Esophagus (tissue), 2 donors: Measurements from ENCODE around the gene DEPDC5. TPM values are rescaled to one million over a fixed set of nuclear protein-coding genes. Genes with fewer than 3 reads are reported as not detected.

Experiments
- H3K27ac ChIP-seq, 2 donors: one replicate each; pipeline ENCODE4 v1.5.1; 2013; ENCODE audit warnings: low read depth in 2 of 2, mild to moderate bottlenecking in 2 of 2, inconsistent platforms in 1 of 2, low read length in 1 of 2, moderate library complexity in 1 of 2
- H3K27me3 ChIP-seq, 2 donors: one replicate each; pipeline ENCODE4 v1.6.1; 2013; ENCODE audit warnings: low read length in 2 of 2, control low read depth in 1 of 2, mild to moderate bottlenecking in 1 of 2; ENCODE audit not compliant: insufficient read depth in 2 of 2, control insufficient read depth in 1 of 2
- H3K36me3 ChIP-seq, 2 donors: one replicate each; pipeline ENCODE4 v1.6.1; 2013; ENCODE audit warnings: low read length in 1 of 2; ENCODE audit not compliant: control insufficient read depth in 2 of 2, insufficient read depth in 2 of 2
- H3K4me1 ChIP-seq, 2 donors: one replicate each; pipeline ENCODE4 v1.6.1; 2013; ENCODE audit warnings: low read length in 1 of 2; ENCODE audit not compliant: control insufficient read depth in 2 of 2, insufficient read depth in 2 of 2
- H3K4me3 ChIP-seq, 2 donors: one replicate each; pipeline ENCODE4 v1.5.1; 2013; ENCODE audit warnings: low read length in 2 of 2, mild to moderate bottlenecking in 2 of 2, low read depth in 1 of 2, moderate library complexity in 1 of 2
- H3K9me3 ChIP-seq, 2 donors: one replicate each; pipeline ENCODE4 v1.6.1; 2013; ENCODE audit warnings: mild to moderate bottlenecking in 2 of 2, low read depth in 1 of 2, low read length in 1 of 2, moderate library complexity in 1 of 2; ENCODE audit not compliant: control insufficient read depth in 2 of 2, insufficient read depth in 1 of 2
- WGBS, 2 donors: extraction: QIAGEN DNeasy Blood & Tissue Kit; methylation state at CpG; one replicate each; pipeline ENCODE4 v1.1.7; 2013; 5-methylcytosine and 5-hydroxymethylcytosine counted together
- polyA plus RNA-seq, 2 donors: library from polyadenylated mRNA; stranded (reverse); fragments of 200-250 nt; gene quantifications; one replicate each; pipeline ENCODE4 v1.2.3, GENCODE V29; 2013
- donor health status: healthy with polysubstance abuse.
- donor health status: Bipolar disorder and iron deficiency.

The DEPDC5 gene
- polyA plus RNA-seq, 2 donors, result 6.5 to 10.8 TPM

DNA sequence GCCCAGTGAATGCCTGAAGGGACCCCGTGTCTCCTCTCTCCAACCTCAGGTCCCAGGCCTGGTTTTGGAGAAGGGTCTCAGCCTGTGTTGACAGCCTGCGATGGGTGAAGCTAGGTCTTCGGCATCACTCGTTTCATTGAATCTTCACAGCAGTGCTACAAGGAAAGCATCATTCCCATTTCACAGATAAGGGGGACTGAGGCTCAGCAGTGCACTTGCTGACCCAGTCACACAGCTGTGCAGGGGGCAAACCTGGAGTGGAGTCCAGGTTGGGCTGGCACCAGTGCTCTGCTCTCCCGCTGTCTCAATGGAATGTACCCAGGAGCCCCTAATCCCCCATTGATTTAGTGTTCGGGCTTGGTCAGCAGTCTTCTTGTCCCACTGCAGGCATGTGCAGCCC lies 179.6 kb downstream of the DEPDC5 start:
- no peaks in the 10 kb centered on the region for H3K27me3 ChIP-seq
- H3K4me1 ChIP-seq, result peaks cover 0 to 2% of the 10 kb centered on the region in 2 donors
- 93 to 94% methylated on average over 6 of the region's 6 CpGs for WGBS, 2 donors
- H3K36me3 ChIP-seq, result no peaks in the 10 kb centered on the region
- no peaks in the 10 kb centered on the region for H3K9me3 ChIP-seq
- H3K4me3 ChIP-seq, result no peak overlapping the region
- no peak overlapping the region for H3K27ac ChIP-seq

DNA sequence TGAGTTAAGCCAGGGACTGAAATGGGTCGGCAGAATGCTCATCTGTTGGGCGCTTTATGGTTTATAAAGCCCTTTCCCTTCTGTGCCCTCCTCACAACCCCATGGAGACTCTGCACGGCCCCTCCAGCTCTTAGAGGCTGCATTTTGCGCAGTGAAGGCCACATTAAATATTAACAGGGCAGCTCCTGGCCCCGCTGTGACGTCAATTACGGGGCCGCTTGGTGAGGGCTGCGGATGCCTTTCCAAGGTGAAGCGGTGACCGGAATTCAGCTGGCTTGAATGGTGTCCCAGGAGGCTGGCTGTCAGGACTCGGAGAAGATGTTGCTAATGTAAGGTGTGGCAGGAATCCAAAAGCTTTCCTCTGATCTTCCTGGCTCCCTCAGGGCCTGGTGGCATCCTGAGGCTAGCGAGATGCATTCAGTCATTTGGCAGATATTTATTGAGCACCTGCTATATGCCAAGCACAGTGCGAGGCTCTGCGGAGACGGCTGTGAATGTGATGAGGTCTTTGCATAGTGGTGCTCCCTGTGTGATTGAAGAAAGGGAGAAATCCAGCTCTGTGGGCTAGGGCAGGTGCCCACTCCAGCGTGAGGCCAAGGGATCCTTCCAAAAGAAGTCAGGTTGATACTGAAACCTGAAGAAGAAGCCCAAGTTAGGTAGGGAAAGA lies 180.1 kb downstream of the DEPDC5 start:
- peaks cover 0 to 2% of the 10 kb centered on the region in 2 donors for H3K4me1 ChIP-seq
- WGBS, 2 donors, result 79% methylated on average over 17 of the region's 17 CpGs
- no peaks in the 10 kb centered on the region for H3K27me3 ChIP-seq
- no peaks in the 10 kb centered on the region for H3K36me3 ChIP-seq
- H3K4me3 ChIP-seq, result no peak overlapping the region
- H3K27ac ChIP-seq, result no peak overlapping the region
- H3K9me3 ChIP-seq, result no peaks in the 10 kb centered on the region

DNA sequence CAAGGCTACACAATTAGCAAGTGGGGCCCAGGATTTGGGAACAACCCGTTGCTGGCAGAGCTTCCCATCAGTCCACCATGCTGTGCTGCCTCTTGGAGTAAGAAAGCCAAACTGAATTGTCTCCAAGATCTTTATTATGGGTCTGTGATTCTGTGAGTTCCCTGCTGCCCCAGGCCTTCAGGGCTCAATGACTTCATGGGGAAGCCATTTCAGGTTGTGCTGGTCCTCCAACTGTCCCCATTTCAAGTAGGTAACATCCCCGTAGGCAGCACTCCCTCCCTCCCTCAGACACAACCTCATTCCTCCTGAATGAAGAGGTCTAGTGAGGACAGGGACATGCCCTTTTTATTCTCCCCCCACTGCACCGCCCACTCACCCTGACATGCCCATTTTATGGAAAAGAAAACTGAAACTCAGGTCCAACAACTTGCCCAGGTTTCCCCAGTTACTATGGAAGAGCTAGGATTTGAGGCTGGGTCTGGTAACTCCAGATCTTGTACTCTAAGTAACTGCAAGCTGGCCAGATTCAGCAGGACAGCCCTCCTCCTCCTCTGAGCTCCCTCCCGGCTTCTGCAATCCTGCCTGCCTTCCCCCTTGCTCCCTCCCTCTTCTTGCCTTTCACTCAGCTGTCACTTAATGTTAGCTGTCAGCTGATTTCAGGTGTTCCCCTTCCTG lies 182.3 kb downstream of the DEPDC5 start:
- H3K36me3 ChIP-seq, result no peaks in the 10 kb centered on the region
- no peak overlapping the region for H3K27ac ChIP-seq
- H3K4me1 ChIP-seq, result no peaks in the 10 kb centered on the region
- no peaks in the 10 kb centered on the region for H3K9me3 ChIP-seq
- no peaks in the 10 kb centered on the region for H3K27me3 ChIP-seq
- H3K4me3 ChIP-seq, result no peak overlapping the region
- 73 to 84% methylated on average over 4 of the region's 4 CpGs for WGBS, 2 donors

GRCh38 chr22:31937341-31937740 lies 183.5 kb downstream of the DEPDC5 start:
- H3K9me3 ChIP-seq, result no peaks in the 10 kb centered on the region
- no peak overlapping the region for H3K4me3 ChIP-seq
- 71 to 76% methylated on average over 3 of the region's 3 CpGs for WGBS, 2 donors
- no peaks in the 10 kb centered on the region for H3K36me3 ChIP-seq
- H3K4me1 ChIP-seq, result no peaks in the 10 kb centered on the region
- H3K27ac ChIP-seq, result no peak overlapping the region
- H3K27me3 ChIP-seq, result no peaks in the 10 kb centered on the region

GRCh38 chr22:31938296-31938695 lies 184.5 kb downstream of the DEPDC5 start:
- H3K4me1 ChIP-seq, result no peaks in the 10 kb centered on the region
- 76 to 85% methylated on average over 8 of the region's 8 CpGs for WGBS, 2 donors
- H3K36me3 ChIP-seq, result no peaks in the 10 kb centered on the region
- no peaks in the 10 kb centered on the region for H3K27me3 ChIP-seq
- no peak overlapping the region for H3K27ac ChIP-seq
- no peaks in the 10 kb centered on the region for H3K9me3 ChIP-seq
- no peak overlapping the region for H3K4me3 ChIP-seq

DNA sequence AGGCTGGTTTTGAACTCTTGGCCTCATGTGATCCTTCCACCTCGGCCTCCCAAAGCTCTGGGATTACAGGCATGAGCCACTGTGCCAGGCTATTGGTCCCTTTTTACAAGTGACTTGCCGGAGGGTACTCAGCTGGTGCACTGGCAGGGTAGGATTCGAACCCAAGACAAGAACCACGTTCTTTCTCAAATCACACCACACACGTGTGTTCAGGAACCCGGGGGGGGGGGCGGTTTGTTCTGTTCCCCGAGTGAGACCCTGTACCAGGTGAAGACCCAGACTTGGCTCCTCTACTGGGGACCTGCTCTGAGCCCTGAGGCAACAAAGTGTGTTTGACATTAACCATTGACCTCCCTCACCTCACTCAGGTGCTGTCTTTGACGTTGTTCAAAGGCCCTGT lies 186.7 kb downstream of the DEPDC5 start:
- Histone ChIP-seq H3K4me3 (no peak overlapping the region), H3K27ac (no peak overlapping the region)
- 75 to 83% methylated on average over 9 of the region's 9 CpGs for WGBS, 2 donors

DNA sequence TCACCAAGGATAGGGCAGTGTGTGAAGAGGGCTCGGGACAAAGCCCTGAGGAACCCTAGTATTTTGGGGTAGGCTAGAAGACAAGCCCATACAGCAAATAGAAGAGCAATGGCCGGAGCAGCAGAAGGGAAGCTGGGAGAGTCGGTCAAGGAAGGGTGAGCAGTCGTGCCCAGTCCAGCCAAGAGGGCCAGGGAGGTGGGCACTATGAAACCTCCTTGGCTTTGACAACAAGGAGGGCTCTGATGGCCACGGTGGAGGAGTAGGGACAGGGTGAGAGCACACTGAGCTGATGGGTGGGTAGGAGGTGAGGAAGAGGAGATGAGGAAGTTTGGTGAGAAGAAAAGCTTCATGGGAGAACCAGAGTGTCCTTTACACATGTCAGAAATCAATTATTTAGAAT lies 188.3 kb downstream of the DEPDC5 start:
- H3K36me3 ChIP-seq, result no peaks in the 10 kb centered on the region
- WGBS, 2 donors, result 90 to 93% methylated on average over 5 of the region's 5 CpGs
- no peak overlapping the region for H3K4me3 ChIP-seq
- H3K9me3 ChIP-seq, result no peaks in the 10 kb centered on the region
- no peaks in the 10 kb centered on the region for H3K4me1 ChIP-seq
- H3K27me3 ChIP-seq, result no peaks in the 10 kb centered on the region
- H3K27ac ChIP-seq, result no peak overlapping the region

More for the DNA sequence above, 186.7 kb downstream of the DEPDC5 start:
- H3K27me3 ChIP-seq, result no peaks in the 10 kb centered on the region
- no peaks in the 10 kb centered on the region for H3K36me3 ChIP-seq
- no peaks in the 10 kb centered on the region for H3K4me1 ChIP-seq
- no peaks in the 10 kb centered on the region for H3K9me3 ChIP-seq

DNA sequence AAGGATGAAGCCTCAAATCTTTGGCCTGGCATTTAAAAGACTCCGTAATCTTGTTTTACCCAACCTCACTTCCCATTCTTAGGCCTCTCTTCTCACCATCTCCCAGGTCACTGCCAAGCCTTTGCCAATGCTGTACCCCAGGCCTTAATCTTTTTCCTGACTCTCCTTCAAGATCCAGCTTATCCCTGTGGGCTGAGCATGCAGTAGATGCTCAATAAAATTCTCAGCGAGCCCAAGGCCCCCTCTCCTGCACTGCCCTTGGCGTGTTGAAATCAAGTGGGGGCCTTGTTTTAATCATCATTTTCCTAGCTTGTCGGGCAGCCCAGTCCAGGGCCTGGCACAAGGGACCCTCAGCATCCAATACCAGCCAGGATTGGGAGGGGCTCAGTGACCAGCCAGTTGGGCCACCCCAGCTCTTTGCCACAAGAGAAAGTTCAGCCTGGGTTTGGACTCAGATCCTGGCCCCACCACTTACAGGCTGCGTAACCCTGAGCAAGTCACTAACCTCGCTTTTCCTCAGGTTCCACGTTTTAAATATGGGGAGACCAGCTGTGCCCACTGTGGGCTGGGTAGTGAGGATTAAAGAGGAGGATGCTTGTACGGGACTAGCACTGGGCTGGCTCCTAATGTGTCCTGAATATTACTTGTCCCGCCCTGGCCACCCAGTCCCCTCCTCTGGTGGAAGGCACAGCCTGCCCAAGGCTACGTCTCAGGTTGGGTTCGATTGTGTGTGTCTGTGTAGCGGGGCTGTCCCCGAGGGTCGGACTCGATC lies 189.6 kb downstream of the DEPDC5 start:
- no peaks in the 10 kb centered on the region for H3K27me3 ChIP-seq
- WGBS, 2 donors, result 41 to 43% methylated on average over 15 of the region's 15 CpGs
- H3K27ac ChIP-seq, result peak overlapping the region; percentile 91 to 97
- H3K4me3 ChIP-seq, result peak overlapping the region; percentile 87 to 88
- no peaks in the 10 kb centered on the region for H3K9me3 ChIP-seq
- no peaks in the 10 kb centered on the region for H3K4me1 ChIP-seq
- H3K36me3 ChIP-seq, result no peaks in the 10 kb centered on the region

DNA sequence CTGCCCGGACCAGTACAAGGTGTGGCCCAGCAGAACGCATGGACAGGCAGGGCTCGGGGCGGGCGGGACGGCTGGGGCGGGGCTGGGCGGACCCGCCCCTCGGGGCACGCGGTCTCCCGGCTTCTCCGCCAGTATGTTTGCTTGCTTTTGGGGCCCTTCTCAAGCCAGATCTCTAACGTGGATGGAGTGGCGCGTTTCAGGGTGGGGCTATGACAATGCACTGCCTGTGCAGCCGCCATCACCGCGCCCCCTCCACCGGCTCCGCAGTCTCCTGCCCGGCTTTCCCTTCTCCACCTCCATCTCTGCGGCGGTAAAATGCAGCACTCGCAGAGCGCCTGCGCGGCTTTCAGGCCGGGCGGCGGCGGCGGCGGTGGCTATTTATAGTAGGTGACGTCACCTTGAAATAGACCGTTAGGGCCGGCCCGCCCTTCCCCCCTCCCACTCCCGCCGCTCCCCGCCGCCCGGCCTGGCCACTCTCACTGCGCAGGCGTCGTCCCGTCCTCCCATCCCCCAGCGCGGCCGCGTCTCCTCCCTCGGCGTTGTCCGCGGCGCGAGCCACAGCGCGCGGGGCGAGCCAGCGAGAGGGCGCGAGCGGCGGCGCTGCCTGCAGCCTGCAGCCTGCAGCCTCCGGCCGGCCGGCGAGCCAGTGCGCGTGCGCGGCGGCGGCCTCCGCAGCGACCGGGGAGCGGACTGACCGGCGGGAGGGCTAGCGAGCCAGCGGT lies 190.3 kb downstream of the DEPDC5 start, which contains the start of gene YWHAH:
Gene YWHAH, plus strand, starts transcription at position 558 of the 722 bp plus-strand sequence. CDS start 199 bp downstream, outside the sequence.
- 0% methylated on average over 74 to 86 of the region's 86 CpGs for WGBS, 2 donors

More for the DNA sequence above, 190.3 kb downstream of the DEPDC5 start, which contains the start of gene YWHAH:
- Histone ChIP-seq H3K9me3 (no peaks in the 10 kb centered on the region), H3K27ac (peak within 1 kb of the TSS; percentile 92 to 97), H3K4me3 (peak within 1 kb of the TSS; percentile 87 to 88), H3K4me1 (no peaks in the 10 kb centered on the region), H3K27me3 (no peaks in the 10 kb centered on the region), H3K36me3 (no peaks in the 10 kb centered on the region)
